Liver (tissue), 9 donors: ENCODE data around the gene MDP1. TPM values are rescaled to one million over a fixed set of nuclear protein-coding genes. Genes with fewer than 3 reads are reported as not detected.

Source experiments
- DNase-seq: peaks from one replicate; pipeline ENCODE4 v3.0.0-alpha.2; 2017; ENCODE audit warnings: low spot score
- H3K27ac ChIP-seq, 2 donors: one replicate each; pipeline ENCODE4 v1.7.0; 2013; ENCODE audit warnings: inconsistent platforms in 2 of 2, low read length in 2 of 2, control low read depth in 1 of 2, low read depth in 1 of 2, mild to moderate bottlenecking in 1 of 2
- H3K27me3 ChIP-seq, 4 donors: one replicate each; pipeline versions ENCODE4 v1.6.1 to v1.7.0; 2013; ENCODE audit warnings: low read length in 3 of 4, inconsistent platforms in 1 of 4, mild to moderate bottlenecking in 1 of 4, moderate library complexity in 1 of 4; ENCODE audit not compliant: control insufficient read depth in 4 of 4, insufficient read depth in 4 of 4
- H3K36me3 ChIP-seq, 4 donors: one replicate each; pipeline versions ENCODE4 v1.6.1 to v1.7.0; 2013; ENCODE audit warnings: low read length in 3 of 4, mild to moderate bottlenecking in 3 of 4, low read depth in 1 of 4, moderate library complexity in 1 of 4; ENCODE audit not compliant: control insufficient read depth in 4 of 4, insufficient read depth in 3 of 4
- H3K4me1 ChIP-seq, 4 donors: one replicate each; pipeline versions ENCODE4 v1.6.1 to v1.7.0; 2013; ENCODE audit warnings: low read length in 3 of 4, mild to moderate bottlenecking in 3 of 4, moderate library complexity in 1 of 4; ENCODE audit not compliant: control insufficient read depth in 4 of 4, insufficient read depth in 4 of 4
- H3K4me3 ChIP-seq, 3 donors: one replicate each; pipeline versions ENCODE4 v1.6.1 to v1.7.0; 2013; ENCODE audit warnings: low read length in 3 of 3, control low read depth in 1 of 3, low read depth in 1 of 3, mild to moderate bottlenecking in 1 of 3
- H3K9ac ChIP-seq, 2 donors: one replicate each; pipeline ENCODE4 v1.7.0; 2013; ENCODE audit warnings: low read length in 2 of 2, mild to moderate bottlenecking in 2 of 2, moderate library complexity in 2 of 2, control low read depth in 1 of 2, low read depth in 1 of 2
- H3K9me3 ChIP-seq, 4 donors: one replicate each; pipeline versions ENCODE4 v1.6.1 to v1.7.0; 2013; ENCODE audit warnings: low read length in 3 of 4; ENCODE audit not compliant: control insufficient read depth in 4 of 4
- EGR1 ChIP-seq, 2 donors: IDR thresholded peaks; 2 replicates each; pipeline ENCODE4 v1.6.1; 2016 to 2018; ENCODE audit warnings: antibody characterized with exemption in 2 of 2, low read depth in 2 of 2
- FOXA1 ChIP-seq: IDR thresholded peaks from 2 replicates; pipeline ENCODE4 v1.6.1; 2016; ENCODE audit warnings: antibody characterized with exemption
- FOXA2 ChIP-seq: IDR thresholded peaks from 2 replicates; pipeline ENCODE4 v1.6.1; 2016; ENCODE audit warnings: antibody characterized with exemption
- GABPA ChIP-seq, 2 donors: IDR thresholded peaks in 1 of 2; conservative IDR thresholded peaks in 1 of 2; 2 replicates each; pipeline ENCODE4 v1.6.1; 2016; ENCODE audit warnings: antibody characterized with exemption in 2 of 2, mild to moderate bottlenecking in 1 of 2, moderate library complexity in 1 of 2
- HNF4A ChIP-seq, 2 donors: conservative IDR thresholded peaks; 2 replicates each; pipeline ENCODE4 v1.6.1; 2016; ENCODE audit warnings: antibody characterized with exemption in 2 of 2, mild to moderate bottlenecking in 2 of 2
- HNF4G ChIP-seq: IDR thresholded peaks from 2 replicates; pipeline ENCODE4 v1.6.1; 2016; ENCODE audit warnings: antibody characterized with exemption
- JUND ChIP-seq, 2 donors: IDR thresholded peaks; 2 replicates each; pipeline ENCODE4 v1.6.1; 2016; ENCODE audit warnings: antibody characterized with exemption in 2 of 2
- NR2F2 ChIP-seq: IDR thresholded peaks from 2 replicates; pipeline ENCODE4 v1.6.1; 2016; ENCODE audit warnings: antibody characterized with exemption
- REST ChIP-seq: IDR thresholded peaks from 2 replicates; pipeline ENCODE4 v1.6.1; 2016; ENCODE audit warnings: antibody characterized with exemption, mild to moderate bottlenecking
- RXRA ChIP-seq, 2 donors: IDR thresholded peaks; 2 replicates each; pipeline ENCODE4 v1.6.1; 2017 to 2018; ENCODE audit warnings: antibody characterized with exemption in 2 of 2, mild to moderate bottlenecking in 1 of 2
- SP1 ChIP-seq: IDR thresholded peaks from 2 replicates; pipeline ENCODE4 v1.6.1; 2018; ENCODE audit warnings: antibody characterized with exemption, mild to moderate bottlenecking
- TAF1 ChIP-seq: conservative IDR thresholded peaks from 2 replicates; pipeline ENCODE4 v1.6.1; 2016; ENCODE audit warnings: antibody characterized with exemption, mild to moderate bottlenecking
- ZBTB33 ChIP-seq: IDR thresholded peaks from 2 replicates; pipeline ENCODE4 v1.6.1; 2016; ENCODE audit warnings: antibody characterized with exemption
- WGBS: extraction: QIAGEN DNeasy Blood & Tissue Kit; methylation state at CpG from one replicate; pipeline ENCODE4 v1.1.7; 2013; 5-methylcytosine and 5-hydroxymethylcytosine counted together
- polyA plus RNA-seq, 2 donors: library from polyadenylated mRNA; stranded (reverse) in 1 of 2; unstranded in 1 of 2; fragments of 200-250 nt in 1 of 2; fragments of >200 nt in 1 of 2; fragmentation: Nextera tagmentation in 1 of 2; extraction: Ambion mirVana in 1 of 2; gene quantifications; one replicate each; pipeline versions ENCODE4 v1.2.1 to v1.2.3, GENCODE V29; 2013 to 2015
- total RNA-seq, 2 donors: library from RNA; depleted of rRNA; stranded (reverse); fragments of >200 nt; gene quantifications; one replicate each; pipeline ENCODE4 v1.2.3, GENCODE V29; 2014
- donor health status: healthy.
- donor health status: healthy.
- donor health status: healthy.
- donor health status: healthy.
- donor health status: healthy.

Gene MDP1
- total and polyA plus RNA-seq, 4 donors = 3.2 to 13.4 (median 7.0) TPM

- Histone ChIP-seq H3K4me1 (peaks cover 0 to 22% (median 14%) of the 10 kb centered on the region in 4 donors), H3K36me3 (peaks cover 18 to 77% (median 28%) of the 10 kb centered on the region in 4 donors), H3K27ac (peak overlapping the region; percentile 74 to 83), H3K9me3 (no peaks in the 10 kb centered on the region), H3K4me3 (no peak overlapping the region), H3K9ac (peak overlapping the region; percentile 20 to 38), H3K27me3 (no peaks in the 10 kb centered on the region)
- DNase-seq = no peak
- 49% methylated on average over 18 of the region's 18 CpGs for WGBS
- TF ChIP-seq EGR1 (IDR thresholded peaks at IDR 0.05; ENCODE audit: low read depth in 2 of 2) (peak in 1 of 2 donors; percentile 42), SP1 (peak; percentile 83), REST (peak; percentile 37), FOXA2 (no peak), HNF4A (conservative IDR thresholded peaks at IDR 0.05) (peak; percentile 81 to 91), JUND (IDR thresholded peaks at IDR 0.05) (peak in 1 of 2 donors; percentile 62), RXRA (IDR thresholded peaks at IDR 0.05) (peak; percentile 33 to 88), FOXA1 (no peak), ZBTB33 (no peak), NR2F2 (no peak), HNF4G (peak; percentile 39), GABPA (IDR thresholded peaks at IDR 0.05 in 1 of 2, conservative IDR thresholded peaks at IDR 0.05 in 1 of 2) (peak in 1 of 2 donors; percentile 52)
These were observed 35.7 kb downstream of the MDP1 start for GRCh38 chr14:24179961-24180796.

GRCh38 chr14:24179294-24179960 is 36.4 kb downstream of the MDP1 start:
- Histone ChIP-seq H3K27ac (peak overlapping the region; percentile 61 to 72), H3K4me1 (peaks cover 0 to 22% (median 14%) of the 10 kb centered on the region in 4 donors), H3K27me3 (no peaks in the 10 kb centered on the region), H3K36me3 (peaks cover 18 to 70% (median 25%) of the 10 kb centered on the region in 4 donors), H3K4me3 (no peak overlapping the region), H3K9me3 (no peaks in the 10 kb centered on the region), H3K9ac (no peak overlapping the region)
- 89% methylated on average over 14 of the region's 14 CpGs for WGBS
- TF ChIP-seq TAF1 = no peak
- TF ChIP-seq GABPA (IDR thresholded peaks at IDR 0.05 in 1 of 2, conservative IDR thresholded peaks at IDR 0.05 in 1 of 2) = no peak
- TF ChIP-seq ZBTB33 = no peak
- TF ChIP-seq REST = no peak
- TF ChIP-seq NR2F2 = no peak
- DNase-seq = no peak
